CD4-positive, alpha-beta T cell treated with Interleukin-4 for 1 hour (primary cell): ENCODE measurements around the gene ATF7IP2.
"Not testable (repeated sequence)": the region's sequence is repeated elsewhere in the genome, so short reads cannot be mapped to it uniquely, and the experiment has no call there.

Experiments used
- DNase-seq, 2 donors: peaks; one replicate each; pipeline ENCODE4 v3.0.0-alpha.2; 2020 to 2022

The ATF7IP2 gene, protein sequence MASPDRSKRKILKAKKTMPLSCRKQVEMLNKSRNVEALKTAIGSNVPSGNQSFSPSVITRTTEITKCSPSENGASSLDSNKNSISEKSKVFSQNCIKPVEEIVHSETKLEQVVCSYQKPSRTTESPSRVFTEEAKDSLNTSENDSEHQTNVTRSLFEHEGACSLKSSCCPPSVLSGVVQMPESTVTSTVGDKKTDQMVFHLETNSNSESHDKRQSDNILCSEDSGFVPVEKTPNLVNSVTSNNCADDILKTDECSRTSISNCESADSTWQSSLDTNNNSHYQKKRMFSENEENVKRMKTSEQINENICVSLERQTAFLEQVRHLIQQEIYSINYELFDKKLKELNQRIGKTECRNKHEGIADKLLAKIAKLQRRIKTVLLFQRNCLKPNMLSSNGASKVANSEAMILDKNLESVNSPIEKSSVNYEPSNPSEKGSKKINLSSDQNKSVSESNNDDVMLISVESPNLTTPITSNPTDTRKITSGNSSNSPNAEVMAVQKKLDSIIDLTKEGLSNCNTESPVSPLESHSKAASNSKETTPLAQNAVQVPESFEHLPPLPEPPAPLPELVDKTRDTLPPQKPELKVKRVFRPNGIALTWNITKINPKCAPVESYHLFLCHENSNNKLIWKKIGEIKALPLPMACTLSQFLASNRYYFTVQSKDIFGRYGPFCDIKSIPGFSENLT

DNA sequence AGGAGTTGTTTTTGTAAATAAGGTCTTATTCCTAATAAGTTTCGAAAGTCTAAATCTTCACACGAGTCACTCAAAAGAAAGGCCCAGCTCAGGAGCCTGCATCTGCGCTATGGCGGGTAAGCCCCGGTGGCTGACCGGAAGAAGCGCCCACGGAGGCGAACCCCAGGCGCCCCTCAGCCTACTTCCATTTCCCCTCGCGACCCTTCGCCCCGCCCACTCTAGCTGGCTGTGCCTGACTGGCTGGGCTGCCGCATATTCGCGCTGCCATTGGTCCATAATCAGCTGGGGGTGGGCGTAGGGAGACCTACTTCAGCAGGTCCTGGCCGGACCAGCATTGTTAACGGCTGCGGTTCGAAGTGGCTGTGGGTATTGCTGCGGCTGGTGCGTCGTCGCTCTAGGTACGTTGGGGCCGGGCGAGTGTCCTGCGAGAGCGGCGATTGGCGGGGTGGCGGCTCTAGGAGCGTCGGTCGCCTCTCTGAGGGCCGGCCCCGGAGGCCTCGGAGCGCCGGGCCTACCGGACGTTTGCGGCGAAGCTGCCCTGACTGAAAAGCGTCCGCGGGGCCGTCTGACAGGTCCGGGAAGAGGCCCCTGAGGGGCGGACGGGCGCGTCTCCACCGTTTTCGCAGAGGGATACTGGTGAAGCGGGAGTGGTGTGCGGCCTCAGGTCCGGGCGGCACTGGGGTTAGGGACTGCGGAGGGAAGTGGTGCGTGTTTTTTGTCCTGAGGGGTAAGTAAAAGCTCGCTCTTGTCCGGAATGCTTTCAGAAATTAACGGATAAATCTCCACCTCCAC is at the start of gene ATF7IP2:
ATF7IP2 (plus strand) TSS at position 337 of the 792 bp plus-strand sequence. CDS start 44,560 bp downstream, outside the sequence.
- DNase-seq: peak; percentile 92 to 93

DNA sequence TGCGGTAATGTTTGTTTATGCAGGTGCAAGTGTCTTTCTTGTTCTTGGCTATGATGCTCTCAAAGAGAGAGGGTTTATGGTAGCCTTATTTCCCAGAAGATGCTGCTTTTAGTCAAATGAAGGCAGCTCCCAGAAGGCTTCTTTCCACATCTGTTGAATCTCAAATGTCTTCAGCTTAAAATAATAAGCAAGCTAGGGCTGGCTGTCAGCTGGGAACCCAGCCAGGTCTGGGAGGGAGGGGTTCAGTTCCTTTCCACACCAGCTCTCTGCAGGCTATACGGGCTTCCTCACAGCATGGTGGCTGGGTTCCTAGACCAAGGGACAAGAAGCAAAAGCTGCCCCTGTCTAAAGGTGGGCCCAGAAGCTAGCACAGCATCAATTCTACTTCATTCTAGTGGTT is 47.4 kb upstream of the ATF7IP2 start:
- DNase-seq: no peak

DNA sequence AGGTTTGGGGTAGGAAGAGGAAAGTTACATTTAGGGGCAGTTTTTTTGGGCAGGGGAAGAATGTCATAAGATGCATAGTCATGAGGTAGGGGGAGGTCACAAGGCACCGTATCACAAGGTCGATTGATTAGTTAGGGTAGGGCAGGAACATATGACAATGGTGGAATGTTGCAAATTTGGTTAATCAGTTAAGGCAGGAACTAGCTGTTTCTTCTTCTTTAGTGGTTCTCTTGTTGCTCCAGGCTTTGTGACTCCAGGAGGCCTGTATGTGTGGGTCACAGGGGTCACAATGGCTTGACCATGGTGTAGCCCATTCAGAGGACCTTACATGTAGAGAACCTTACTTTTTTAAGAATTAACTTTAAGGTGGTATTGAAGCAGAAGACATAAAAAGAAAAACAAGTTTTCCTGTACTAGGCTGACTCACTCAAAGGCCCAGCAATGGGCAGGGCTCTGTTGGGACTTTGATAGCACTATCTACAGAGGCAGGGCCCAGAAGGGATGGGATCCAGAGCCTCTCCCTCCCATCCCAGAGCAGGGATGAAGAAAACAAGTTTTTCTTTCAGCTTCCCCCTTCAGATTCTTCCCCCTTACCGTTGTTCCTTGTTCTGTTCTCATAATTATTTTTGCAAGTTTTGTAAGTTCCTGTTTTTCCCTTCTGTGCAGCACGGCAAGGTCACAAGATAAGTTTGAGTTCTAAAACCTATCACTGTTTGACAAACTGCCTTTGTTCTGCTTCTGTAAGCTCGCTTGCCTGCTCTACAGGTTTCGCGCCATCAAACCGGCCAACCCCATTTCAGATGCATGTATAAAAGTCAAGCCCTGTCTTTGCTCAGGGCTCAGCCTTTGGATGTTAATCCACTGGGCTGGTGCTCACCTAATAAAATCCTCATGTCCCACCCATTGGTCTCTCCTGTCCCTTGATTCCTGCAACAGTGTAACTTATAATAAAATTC is 45.8 kb upstream of the ATF7IP2 start:
- no peak for DNase-seq

DNA sequence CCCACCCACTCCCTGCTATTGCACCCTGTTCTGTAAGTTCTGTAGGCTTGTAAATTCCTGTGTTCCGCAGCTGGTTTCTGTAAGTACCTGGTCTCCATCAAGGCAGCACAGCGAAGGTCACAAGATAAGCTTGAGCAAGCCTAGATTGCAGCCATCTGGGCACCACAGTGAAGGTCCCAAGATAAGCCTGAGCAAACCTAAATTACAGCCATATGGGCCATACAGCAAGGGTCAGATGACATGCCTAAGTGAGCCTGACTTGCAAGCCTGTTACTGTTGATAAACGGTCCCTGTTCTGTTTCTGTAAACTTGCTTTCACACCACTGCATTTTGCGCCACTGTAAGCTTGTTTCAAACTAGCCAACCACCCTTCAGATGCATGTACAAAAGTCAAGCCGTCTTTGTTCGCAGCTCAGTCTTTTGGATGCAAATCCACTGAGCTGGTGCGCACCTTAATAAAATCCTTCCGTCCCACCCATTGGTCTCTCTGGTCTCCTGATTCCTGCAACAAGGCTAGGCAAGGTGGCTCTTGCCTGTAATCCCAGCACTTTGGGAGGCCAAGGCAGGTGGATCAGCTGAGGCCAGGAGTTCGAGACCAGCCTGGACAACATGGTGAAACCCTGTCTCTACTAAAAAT is 42.6 kb upstream of the ATF7IP2 start:
- no peak for DNase-seq

DNA sequence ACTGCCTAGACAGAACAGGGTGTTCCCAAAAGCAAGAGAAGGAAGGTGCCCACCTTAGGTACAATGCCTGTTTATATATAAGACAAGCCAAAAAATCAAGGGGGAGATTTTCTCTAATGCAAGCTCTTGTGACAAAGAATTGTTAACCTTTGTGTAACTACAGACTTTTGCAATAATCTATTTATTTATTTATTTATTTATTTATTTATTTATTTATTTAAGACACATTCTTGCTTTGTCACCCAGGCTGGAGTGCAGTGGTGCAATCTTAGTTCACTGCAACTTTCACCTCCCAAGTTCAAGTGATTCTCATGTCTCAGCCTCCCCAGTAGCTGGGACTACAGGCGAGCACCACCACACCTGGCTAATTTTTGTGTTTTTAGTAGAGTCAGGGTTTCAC is 41.2 kb upstream of the ATF7IP2 start:
- DNase-seq: not testable (repeated sequence)

DNA sequence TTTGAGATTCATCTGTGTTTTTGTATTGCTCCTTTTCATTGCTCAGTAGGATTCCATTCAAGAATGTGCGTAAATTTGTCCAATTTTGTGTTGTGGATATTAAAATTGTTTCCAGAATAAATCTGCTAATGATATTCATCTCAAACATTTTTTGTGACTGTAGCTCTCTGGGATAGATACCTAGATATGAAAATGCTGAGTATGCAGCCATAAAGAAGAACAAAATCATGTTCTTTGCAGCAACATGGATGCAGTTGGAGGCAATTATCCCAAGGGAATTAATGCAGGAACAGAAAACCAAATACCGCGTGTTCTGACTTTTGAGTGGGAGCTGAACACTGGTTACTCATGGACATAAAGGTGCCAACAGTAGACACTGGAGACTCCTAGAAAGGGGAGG is 40.2 kb upstream of the ATF7IP2 start:
- no peak for DNase-seq

DNA sequence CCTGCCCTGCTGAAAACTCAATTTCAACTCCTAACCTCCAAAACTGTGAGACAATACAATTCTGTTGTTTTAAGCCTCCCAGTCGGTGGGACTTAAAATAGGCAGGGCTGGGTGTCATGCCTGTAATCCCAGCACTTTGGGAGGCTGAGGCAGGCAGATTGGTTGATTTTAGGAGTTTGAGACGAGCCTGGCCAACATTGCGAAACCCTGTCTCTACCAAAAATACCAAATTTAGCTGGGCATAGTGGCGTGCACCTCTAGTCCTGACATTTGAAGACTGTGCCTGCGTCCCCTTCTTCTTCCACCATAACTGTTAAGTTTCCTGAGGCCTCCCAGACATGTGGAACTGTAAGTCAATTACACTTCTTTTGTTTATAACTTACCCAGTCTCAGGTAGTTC is 36.0 kb upstream of the ATF7IP2 start:
- no peak for DNase-seq

DNA sequence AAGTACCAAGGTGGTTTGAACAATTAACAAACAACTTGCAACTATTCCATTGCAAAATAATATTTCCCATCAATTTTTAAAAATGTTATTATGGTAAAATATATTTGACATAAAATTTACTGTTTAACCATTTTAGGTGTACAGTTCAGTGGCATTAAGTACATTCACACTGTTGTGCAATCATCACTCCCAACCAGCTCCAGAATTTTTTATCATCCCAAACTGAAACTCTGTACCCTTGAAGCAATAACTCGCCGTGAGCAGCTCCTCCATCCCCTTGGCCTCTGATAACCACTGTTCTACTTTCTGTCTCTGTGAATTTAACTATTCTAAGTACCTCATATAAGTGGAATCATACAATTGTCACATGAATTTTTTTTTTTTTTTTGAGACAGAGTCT is 33.6 kb upstream of the ATF7IP2 start:
- no peak for DNase-seq

DNA sequence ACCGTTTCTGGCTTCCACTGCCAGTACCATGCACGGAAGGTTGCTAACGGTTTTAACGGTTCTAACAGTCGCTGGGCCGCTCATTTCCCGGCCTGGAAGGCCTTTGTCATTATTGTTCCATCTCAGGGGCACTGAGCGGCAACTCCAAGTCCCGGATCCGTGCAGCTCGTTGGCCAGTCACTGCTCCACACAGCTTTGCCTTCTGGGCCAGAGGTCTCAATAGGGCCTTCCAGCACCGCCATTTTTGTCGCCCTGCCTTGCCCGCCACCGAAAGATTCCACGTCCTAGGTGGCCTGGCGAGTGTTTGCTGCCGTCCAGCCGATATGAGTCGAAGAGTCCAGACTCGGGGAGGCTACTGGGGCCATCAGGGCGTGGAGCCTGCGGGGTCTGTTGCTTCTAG is 30.3 kb upstream of the ATF7IP2 start:
- no peak for DNase-seq

DNA sequence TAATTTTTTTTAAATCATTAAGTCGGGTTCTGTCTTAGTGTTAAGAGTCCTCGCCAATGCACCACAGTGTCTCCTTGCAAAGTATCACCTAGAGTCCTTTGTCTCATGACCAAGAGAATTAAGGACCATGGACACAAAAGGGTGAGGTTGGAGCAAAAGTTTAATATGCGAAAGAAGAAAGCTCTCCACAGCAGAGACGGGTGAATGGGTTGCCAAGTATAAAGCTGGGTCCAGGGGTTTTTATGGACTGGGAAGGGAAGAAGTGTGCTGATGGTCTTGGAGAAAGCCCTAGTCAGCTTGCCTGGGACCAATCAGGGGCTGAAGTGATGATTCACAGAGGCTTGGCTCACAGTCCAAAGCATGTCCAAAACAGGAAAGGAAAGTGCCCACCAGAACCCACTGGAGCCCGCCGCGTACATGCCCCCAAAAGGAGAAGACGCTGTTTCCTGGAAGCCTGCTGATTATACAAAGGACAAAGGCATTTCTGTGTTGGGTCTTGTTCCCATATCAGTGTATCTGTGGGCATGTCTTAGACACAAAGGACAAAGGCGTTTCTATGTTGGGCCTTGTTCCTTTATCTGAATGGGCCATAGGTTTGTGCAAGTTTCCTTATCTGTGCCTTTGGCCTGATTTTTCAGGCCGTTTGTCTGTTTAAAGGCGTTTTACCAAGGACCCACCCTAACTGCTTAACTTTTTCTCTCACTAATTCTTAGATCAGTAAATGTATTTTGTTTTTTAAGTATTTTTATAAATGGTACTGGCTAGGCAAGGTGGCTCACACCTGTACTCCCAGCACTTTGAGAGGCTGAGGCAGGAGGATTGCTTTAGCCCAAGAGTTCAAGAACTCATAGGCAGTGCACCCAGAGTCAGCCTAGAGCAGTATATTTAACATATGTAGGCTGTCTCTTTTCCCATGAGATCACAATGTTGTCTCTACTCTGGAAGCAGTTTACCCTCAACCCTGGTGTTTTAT is 28.7 kb upstream of the ATF7IP2 start:
- no peak for DNase-seq

DNA sequence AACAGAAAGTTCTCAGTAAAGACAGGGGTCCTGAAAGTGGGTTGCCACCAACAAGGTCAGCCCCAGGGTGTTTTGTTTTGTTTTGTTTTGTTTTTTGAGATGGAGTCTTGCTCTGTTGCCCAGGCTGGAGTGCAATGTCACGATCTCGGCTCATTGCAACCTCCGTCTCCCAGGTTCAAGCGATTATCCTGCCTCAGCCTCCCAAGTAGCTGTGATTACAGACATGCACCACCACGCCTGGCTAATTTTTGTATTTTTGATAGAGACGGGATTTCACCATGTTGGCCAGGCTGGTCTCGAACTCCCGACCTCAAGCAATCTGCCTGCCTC is 24.1 kb upstream of the ATF7IP2 start:
- not testable (repeated sequence) for DNase-seq

DNA sequence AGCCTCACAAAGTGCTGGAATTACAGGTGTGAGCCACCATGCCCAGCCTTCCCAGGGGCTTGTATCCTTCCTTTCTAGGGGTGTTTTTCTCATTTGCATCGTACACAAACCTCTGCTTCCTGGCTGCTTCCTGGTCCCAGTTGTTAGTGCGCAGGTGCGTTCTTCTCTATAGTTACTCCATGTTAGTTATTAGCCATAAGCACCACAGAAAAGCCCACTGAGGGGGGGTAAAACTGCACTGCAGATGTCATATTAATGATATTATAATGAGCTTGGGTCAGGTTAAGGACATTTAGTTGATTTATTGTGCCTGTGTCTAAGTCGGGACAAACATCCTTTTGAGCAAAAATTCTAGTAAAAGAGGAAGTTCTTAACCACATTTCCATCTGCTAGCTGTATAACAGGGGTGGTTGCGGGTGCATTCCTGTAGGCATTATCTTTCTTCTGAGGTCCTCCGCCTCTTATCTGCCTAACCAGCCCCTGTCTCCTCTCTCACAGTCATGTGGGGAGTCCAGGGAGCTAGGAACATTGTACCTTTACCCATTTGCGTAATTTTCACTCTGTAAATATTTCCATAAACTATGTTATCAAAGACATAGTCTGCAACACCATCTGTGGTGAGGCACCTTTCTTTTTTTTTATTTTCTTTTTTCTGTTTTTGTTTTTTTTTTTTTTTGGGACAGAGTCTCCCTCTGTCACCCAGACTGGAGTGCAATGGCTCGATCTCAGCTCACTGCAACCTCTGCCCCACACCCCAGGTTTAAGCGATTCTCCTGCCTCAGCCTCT is 23.6 kb upstream of the ATF7IP2 start:
- DNase-seq: peak; percentile 15 to 23

DNA sequence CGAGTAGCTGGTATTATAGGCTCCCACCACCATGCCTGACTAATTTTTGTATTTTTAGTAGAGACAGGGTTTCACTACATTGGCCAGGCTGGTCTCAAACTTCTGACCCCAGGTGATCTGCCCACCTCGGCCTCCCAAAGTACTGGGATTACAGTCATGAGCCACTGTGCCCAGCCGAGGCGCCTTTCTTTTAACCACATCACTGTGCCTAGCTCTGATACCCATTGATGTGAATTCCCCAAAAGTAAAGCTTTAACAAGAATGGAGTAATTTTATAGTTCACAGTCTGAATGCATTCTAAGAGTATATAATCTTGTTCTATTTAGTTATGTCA is 23.0 kb upstream of the ATF7IP2 start:
- not testable (repeated sequence) for DNase-seq

DNA sequence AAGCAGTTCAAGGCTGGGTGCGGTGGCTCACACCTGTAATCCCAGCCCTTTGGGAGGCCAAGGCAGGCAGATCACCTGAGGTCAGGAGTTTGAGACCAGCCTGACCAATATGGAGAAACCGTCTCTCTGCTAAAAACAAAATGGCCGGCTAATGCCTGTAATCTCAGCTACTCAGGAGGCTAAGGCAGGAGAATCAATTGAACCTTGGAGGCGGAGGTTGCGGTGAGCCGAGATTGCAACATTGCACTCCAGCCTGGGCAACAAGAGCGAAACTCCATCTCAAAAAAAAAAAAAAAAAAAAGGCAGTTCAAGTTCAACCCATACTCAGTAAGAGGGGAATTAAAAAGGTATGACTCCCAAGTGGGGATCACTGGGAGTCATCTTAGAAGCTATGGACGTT is 19.2 kb upstream of the ATF7IP2 start:
- not testable (repeated sequence) for DNase-seq

DNA sequence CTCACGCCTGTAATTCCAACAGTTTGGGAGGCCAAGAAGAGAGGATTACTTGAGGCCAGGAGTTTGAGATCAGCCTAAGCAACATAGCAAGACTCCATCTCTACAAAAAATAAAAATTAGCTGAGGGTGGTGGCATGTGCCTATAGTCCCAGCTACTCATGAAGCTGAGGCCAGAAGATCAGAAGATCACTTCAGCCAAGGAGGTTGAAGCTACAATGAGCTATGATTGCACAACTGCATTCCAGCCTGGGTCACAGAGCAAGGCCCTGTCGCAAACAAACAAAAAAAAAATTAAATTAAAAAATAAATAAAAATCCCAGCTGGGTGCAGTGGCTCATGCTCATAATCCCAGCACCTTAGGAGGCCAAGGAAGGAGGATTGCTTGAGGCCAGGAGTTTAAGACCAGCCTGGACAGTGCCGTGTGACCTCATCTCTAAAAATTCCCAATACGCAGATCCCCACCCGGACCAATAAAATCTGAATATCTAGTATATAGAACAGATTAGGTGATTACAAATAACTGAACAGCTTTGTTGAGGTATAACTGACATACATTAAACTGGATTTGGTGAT is 18.2 kb upstream of the ATF7IP2 start:
- no peak for DNase-seq

DNA sequence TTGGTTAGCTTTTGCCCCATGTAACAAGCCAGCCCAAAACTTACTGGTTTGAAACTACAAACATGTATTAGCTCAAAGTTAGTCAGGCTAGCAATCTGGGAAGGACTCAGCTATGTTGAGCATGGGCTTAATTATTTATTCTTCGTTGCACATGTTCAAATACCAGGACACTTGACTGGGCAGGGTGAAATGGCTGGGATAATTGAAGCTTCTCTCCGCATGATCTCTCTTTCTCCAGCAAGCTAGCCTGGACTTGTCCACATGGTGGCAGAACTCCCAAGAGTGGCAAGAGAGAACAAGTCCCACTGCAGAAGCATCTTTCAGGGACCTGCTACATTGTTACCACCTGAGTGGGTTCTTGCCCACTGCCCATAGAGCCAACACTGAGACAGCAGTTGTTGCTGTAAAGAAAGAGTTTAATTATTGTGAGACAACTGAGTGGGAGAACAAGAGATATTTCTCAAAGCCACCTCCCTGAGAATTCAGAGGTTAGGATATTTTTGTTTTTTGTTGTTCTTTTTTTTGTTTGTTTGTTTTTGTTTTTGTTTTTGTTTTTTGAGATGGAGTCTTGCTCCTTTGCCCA is 16.8 kb upstream of the ATF7IP2 start:
- no peak for DNase-seq

DNA sequence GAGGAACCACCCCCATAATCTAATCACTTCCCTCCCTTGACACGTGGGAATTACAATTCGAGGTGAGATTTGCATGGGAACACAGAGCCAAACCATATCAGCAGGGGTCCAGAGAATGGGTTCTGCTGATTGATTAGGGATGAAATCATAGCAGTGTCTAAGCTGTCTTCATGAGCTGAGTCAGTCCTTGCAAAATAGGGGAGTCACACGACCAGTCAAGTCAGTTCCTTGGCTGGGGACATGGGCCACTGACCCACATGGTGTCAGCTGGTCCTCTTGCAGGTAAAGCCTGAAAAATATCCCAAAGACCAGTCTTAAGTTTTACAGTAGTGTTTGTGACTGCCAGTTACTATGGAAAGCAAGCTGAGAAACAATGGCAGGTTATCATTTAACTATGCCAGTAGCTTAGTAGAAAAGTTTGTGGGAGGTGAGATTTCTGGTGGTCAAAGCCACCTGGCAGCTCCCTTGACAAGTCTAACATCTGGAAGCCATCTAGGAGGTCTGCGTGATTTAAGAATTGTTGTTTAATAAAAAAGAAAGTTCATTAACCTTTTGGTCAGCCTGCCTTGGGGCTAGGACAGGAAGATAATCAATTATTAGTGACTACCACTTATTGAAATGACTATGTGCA is 15.7 kb upstream of the ATF7IP2 start:
- no peak for DNase-seq

DNA sequence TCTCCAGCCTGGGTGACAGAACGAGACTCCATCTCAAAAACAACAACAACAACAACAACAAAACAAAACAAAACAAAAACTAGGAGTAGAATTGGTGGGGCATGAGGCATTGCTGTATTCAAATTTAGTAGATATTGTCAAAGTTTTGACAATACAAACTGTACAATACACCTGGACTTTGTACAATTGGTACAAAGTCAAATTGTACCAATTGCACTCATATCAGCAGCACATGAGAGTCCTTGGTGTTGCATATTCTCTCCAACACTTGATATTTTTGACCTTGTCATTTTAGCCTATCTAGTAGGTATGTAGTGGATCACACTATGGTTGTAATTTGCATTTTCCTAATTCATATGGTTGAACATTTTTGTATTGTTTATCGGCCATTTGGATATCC is 14.3 kb upstream of the ATF7IP2 start:
- DNase-seq: no peak

DNA sequence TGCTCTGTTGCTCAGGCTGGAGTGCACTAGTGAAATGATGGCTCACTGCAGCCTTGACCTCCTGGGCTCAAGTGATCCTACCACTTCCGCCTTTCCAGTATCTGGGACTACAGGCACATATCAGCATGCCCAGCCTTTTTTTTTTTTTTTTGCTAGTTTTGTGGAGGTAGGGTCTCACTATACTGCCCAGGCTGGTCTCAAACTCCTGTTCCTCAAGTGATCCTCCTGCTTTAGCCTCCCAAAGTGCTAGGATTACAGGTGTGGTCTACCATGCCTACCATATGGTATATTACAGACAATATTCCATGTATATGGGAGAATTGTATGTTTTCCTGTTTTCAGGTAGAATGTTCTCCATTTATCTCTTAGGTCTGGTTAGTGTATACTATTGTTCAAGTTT is 12.3 kb upstream of the ATF7IP2 start:
- no peak for DNase-seq
